Stimulated activated CD8-positive, alpha-beta memory T cell treated with anti-CD3 and anti-CD28 coated beads, Interleukin-7, amount 100 ng/mL, for 24 hours (primary cell): ENCODE data around the gene ZNF791.
"Not testable (repeated sequence)": the region's sequence is repeated elsewhere in the genome, so short reads cannot be mapped to it uniquely, and the experiment has no call there.

Source experiments
- DNase-seq: peaks from one replicate; pipeline ENCODE4 v3.0.0-alpha.2; 2020; ENCODE audit warnings: low read depth

Gene ZNF791

DNA sequence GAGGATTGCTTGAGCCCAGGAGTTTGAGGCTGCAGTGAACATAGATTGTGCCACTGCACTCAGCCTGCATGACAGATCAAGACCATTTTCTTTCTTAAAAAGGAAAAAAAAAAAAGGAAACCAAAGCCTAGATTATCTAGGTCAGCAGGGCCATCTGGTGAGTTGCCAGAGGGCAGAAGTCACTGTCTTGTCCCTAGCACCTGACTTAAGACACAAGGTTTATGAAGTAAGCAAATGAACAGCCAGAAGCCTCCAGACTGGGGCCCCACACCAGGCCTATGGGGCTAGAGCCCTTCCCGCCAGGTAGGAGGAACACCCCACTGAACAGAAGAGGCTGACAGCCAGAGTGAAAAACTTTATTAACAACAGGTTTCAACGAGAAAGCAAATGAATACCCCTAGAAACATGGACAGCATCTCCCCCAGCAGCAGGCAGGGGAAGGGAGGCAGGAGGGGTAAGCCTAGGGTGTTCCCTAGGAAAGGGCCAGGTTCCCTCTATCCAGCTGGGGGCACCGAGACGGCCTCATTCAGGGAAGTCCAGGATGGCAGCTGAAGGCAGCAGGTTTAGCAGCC lies 57.1 kb downstream of the ZNF791 start:
- DNase-seq, result no peak

DNA sequence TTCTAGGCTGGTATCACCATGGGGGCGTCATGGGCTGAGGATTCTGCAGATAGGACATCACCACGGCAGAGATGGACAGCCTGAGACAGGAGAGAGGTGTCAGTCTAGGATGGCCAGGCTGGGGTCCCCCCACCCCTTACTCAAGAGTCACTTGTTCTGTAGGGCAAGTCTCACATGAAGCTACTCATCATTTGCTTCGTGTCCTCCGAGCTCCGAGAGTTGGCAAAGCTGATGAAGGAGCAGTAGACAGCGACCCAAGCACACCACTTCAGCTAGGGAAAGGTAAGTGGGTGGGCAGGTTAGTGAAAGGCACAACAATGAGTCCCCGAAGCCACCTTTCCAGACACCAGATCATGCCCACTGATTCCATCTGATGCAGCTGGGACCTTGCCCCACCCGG lies 57.6 kb downstream of the ZNF791 start:
- DNase-seq, result no peak

DNA sequence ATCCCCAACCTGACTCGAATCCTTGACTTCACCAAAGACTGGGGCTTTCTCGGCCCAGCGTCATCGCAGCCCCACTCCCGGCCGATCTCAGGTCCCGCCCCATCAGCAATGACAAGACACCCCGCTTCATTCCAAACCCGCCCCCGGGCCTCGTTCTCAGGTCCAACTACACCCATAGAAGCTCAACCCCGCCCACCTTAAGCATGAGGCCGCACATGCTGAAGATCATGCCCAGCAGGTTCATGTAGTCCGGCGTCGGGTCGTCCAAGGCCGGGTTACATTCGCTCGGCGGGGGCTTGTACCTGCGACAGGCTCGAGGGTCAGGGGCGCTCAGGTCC lies 58.2 kb downstream of the ZNF791 start:
- no peak for DNase-seq

DNA sequence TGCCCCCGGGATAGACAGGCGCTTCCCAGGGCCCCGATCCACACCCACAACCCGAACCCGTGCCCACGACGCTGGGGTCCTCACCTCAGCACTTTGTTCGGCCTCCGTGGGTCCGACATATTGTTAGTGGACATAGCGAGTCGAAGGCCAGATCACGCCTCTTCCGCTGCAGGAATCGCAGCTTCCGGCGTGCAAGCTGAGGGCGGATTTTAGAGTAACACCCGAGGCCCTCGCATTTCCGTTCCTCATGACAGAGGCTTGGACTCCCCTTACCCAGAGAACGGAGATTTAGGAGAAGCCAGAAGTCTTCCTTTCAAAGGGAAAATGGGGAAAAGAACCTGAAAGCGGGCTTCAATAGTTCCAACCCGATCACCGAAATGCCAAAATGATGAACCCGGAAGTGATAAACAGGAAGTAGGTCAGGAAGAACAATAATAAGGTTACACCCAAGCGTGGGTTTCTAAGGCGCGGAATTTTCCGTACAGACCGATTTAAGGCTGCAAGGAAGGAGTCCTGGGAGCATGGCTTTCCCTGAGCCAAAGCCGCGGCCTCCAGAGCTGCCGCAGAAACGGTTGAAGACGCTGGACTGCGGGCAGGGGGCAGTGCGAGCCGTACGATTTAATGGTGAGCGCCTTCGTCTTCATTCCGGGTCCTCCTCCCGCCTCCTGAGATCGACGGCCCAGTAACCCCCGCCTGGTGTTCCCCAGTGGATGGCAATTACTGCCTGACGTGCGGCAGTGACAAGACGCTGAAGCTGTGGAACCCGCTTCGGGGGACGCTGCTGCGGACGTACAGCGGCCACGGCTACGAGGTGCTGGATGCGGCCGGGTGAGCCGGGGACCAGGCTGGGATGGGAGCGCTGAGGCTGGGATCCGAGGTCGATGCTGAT lies 58.8 kb downstream of the ZNF791 start:
- peak; percentile 57 for DNase-seq

DNA sequence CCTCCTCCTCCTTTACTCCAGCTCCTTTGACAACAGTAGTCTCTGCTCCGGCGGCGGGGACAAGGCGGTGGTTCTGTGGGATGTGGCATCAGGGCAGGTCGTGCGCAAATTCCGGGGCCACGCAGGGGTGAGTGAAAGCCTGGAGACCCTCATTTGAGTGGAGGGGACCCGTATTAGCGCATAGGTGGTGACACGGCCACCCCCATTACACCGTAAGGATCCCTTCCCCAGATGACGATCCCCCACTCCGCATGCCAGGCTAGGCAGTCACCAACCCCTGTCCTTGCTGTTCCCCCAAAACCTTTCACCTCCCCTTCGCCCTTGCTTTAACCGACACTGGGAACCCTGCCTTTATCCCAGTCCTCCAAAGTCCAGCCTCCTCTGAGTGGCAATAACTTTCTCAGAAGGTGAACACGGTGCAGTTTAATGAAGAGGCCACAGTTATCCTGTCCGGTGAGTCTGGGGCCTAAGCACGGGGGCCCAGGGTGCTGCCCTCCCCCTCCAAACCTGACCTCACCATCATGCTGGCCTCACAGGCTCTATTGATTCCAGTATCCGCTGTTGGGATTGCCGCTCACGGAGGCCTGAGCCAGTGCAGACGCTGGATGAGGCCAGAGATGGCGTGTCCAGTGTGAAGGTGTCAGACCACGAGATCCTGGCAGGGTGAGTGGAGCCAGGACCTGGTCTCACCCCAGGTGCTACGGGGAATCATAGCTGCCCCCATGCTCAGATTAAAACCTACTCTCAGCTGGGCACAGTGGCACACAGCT lies 59.6 kb downstream of the ZNF791 start:
- no peak for DNase-seq

DNA sequence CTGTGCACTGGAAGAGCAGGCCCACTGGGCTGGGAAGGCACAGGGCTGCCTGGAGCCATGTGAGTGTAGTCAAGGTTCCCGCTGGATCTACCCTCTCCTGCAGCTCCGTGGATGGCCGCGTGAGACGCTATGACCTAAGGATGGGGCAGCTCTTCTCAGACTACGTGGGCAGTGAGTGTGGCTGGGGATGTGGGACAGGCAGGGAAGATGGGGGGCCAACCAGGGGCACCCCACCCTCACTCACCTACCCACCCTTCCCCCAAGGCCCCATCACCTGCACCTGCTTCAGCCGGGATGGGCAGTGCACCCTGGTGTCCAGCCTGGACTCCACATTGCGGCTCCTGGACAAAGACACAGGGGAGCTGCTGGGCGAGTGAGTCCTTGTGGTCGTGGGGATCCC lies 62.0 kb downstream of the ZNF791 start:
- DNase-seq, result no peak

DNA sequence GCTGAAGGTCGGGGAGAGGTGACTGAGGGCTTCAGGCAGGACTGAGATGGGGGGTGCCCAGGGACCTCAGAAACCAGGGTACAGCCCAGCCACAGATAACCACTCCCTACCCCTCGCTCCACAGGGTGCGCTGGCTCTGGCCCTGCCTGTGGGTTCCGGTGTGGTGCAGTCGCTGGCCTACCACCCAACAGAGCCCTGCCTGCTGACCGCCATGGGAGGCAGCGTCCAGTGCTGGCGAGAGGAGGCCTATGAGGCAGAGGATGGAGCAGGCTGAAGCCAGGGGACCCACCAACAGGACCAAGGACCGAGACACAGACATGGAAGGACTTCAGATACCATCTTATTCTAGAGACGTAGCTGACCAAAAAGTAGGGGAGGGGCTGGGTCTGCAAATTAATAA lies 64.7 kb downstream of the ZNF791 start:
- no peak for DNase-seq

DNA sequence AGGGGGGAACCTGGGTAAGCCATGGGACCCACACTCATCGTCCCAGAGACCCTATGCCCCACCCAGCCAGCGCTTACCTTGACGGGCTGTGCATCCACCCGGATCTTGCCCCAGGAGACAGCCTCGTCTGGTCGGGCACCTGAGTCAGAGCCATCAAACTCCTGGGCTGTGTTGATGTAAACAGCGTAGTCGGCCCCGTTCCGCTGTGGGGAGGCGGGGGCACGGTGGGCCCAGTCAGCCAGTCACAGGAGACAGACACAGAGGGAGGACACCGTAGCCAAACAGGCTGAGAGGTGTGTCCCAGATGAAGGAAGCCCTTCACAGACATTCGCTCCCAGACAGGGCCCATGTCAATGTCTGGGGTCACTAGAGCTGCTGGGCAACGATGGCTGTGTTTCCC lies 65.2 kb downstream of the ZNF791 start:
- no peak for DNase-seq

DNA sequence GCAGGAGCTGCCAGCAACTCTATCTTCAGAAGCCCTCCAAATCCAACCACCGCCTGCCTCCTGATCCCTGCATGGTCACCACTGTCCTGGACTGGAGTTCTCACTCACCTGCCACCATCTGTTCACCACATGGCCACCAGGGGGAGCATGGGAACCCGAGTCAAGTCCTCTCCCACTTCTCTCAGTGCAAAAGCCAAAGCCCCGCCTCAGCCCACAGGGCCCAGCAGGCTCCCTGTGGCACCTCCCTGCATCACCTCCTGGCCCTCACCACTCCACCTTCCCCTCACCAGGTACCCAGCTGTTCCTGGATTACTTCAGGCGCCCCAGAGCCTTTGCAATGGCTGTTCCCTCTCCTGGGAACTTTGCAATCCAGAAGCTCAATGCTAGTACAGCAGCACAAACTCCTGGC lies 65.7 kb downstream of the ZNF791 start:
- DNase-seq, result peak; percentile 89

DNA sequence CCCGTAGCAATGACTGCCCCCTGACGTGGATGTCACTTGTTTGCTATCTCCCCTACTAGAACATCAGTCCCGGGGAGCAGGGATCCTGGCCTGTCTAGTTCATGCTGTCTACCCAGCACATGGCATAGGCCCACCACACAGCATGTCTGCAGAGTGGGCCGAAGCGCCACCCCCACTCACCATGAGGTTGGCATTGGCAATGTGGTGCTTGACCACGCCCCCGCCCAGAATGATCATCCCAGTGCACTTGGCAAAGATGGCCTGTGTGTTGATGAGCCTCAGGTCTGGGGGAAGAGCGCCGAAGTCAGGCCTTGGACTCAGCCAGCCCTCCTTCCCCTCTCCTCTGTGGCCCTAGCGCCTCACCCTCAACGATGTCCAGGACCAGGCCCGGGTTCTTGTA lies 66.2 kb downstream of the ZNF791 start:
- DNase-seq, result no peak

DNA sequence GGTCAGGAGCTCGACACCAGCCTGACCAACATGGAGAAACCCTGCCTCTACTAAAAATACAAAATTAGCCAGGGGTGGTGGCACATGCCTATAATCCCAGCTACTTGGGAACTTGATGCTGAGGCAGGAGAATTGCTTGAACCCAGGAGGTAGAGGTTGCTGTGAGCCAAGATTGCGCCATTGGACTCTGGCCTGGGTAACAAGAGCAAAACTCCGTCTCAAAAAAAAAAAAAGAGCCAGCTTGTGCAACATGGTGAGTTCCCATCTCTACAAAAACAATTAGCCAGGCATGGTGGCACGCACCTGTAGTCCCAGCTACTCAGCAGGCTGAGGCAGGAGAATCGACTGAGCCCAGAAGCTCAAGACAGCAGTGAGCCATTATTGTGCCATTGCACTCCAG lies 67.3 kb downstream of the ZNF791 start:
- not testable (repeated sequence) for DNase-seq

DNA sequence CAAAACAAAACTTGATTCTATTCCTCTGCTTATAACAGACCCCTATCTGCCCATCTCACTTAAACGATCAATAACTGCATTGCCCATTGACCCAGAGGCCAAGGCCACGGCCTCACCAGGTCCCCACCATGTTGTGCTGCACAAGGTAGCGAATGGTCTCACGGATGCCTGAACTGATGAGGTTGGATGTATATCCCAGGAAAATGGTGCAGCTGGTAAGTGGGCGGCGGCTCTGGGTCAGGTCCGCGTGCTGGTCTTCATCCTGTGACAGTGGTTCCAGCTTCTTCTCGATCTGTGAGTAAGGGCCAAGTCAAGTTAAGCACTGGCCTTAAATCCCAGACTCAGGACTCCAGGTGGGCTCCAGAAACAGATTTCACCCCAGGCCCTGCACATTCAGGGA lies 69.3 kb downstream of the ZNF791 start:
- no peak for DNase-seq

DNA sequence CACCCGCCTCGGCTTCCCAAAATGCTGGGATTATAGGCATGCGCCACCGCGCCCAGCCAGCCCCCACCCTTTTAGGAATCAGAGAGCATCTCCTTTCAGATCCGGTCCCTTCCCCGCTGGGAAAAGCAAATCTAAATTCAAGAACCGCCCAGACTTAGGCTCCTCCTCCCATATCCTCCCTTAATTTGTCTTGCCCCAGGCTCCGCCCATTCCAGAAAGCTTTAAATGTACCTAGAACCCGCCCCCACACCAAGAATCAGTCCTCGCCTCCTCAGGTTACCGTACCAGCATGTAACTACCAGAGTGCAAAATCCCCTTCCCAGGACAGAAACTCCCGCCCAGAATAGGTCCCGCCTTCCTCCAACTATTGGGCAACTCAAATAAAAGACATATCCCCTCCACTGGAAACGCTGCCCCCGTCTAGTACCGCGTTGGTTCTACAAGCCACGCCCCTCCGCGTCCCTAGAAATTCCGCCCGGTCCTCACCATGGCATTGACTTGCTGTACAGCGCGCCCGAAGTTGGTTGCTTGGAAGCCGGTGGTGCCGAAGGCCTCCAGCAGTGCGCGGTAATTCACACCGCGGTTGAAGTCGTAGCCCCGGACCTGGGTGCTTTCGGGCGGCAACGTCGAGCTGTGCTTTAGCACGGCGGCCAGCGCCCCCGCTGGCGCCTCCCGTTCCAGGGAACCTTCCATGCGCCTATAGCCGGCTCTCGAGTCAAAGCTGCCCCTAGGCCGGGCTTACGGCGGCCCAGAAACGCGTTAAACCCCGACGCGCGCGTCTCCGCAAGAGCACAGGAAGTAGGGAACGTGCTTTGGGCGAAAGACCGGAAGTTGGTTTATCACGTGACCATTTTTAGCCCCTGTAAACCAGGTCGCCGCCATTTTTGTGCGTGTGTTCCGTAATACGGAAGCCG lies 70.6 kb downstream of the ZNF791 start, which contains the start of gene DHPS:
DHPS (minus strand) TSS at position 807 of the 914 bp plus-strand sequence; CDS start at position 693, 114 bp downstream.
- DNase-seq, result peak; percentile 74
